ENCODE measurements around the gene PRRX2.
A peak's percentile ranks its signal among the peaks of the same experiment; 100 is the strongest.

PRRX2 gene

GRCh38 chr9:129624947-129625346 lies 40.5 kb upstream of the PRRX2 start:
- TF ChIP-seq CTCF (IDR thresholded peaks at IDR 0.05; ENCODE audit: low read depth, low read length, missing control alignments), result no peak
- H3K4me3 ChIP-seq (ENCODE audit: low read depth, low read length), result no peak overlapping the region
- no peak for DNase-seq (ENCODE audit: low read depth)

- peak within 1 kb of the TSS; percentile 88 for H3K4me3 ChIP-seq (ENCODE audit: low read depth, low read length)
- no peak for DNase-seq (ENCODE audit: low read depth)
- no peak for TF ChIP-seq CTCF (IDR thresholded peaks at IDR 0.05; ENCODE audit: low read depth, low read length, missing control alignments)
These were observed 39.3 kb upstream of the PRRX2 start, which contains the start of gene NTMT1 for GRCh38 chr9:129626079-129626624. TSS of gene NTMT1 (plus strand) at chr9:129626163. CDS start at chr9:129632704, 6,541 bp downstream.

- no peak for TF ChIP-seq CTCF (IDR thresholded peaks at IDR 0.05; ENCODE audit: low read depth, low read length, missing control alignments)
- peak overlapping the region; percentile 88 for H3K4me3 ChIP-seq (ENCODE audit: low read depth, low read length)
- DNase-seq (ENCODE audit: low read depth), result no peak
These were observed 38.7 kb upstream of the PRRX2 start for GRCh38 chr9:129626625-129627284.

GRCh38 chr9:129627556-129628440 lies 37.6 kb upstream of the PRRX2 start:
- TF ChIP-seq CTCF (IDR thresholded peaks at IDR 0.05; ENCODE audit: low read depth, low read length, missing control alignments), result no peak
- peak overlapping the region; percentile 88 for H3K4me3 ChIP-seq (ENCODE audit: low read depth, low read length)
- no peak for DNase-seq (ENCODE audit: low read depth)

GRCh38 chr9:129628709-129629108 lies 36.7 kb upstream of the PRRX2 start:
- TF ChIP-seq CTCF (IDR thresholded peaks at IDR 0.05; ENCODE audit: low read depth, low read length, missing control alignments), result no peak
- H3K4me3 ChIP-seq (ENCODE audit: low read depth, low read length), result no peak overlapping the region
- DNase-seq (ENCODE audit: low read depth), result no peak

- DNase-seq (ENCODE audit: low read depth), result no peak
- H3K4me3 ChIP-seq (ENCODE audit: low read depth, low read length), result no peak overlapping the region
- TF ChIP-seq CTCF (IDR thresholded peaks at IDR 0.05; ENCODE audit: low read depth, low read length, missing control alignments), result no peak
These were observed 36.1 kb upstream of the PRRX2 start for GRCh38 chr9:129629251-129629820.

All from GM12864 (cell line).